NCI-H2196 (cell line): Measurements from ENCODE around the gene EEF1AKMT4.

Source experiments
- DNase-seq: peaks from one replicate; lab custom pipeline; 2025; ENCODE audit not compliant: unreplicated experiment; lab: John Stamatoyannopoulos, UW

EEF1AKMT4 gene

GRCh38 chr3:184249412-184250166 lies at the start of gene EEF1AKMT4:
TSS of gene EEF1AKMT4 (plus strand) at chr3:184249672. CDS start at chr3:184249695, 23 bp downstream.
- DNase-seq: peak; percentile 99

GRCh38 chr3:184200825-184201224 lies 48.6 kb upstream of the EEF1AKMT4 start:
- DNase-seq: no peak

GRCh38 chr3:184203526-184203925 lies 45.9 kb upstream of the EEF1AKMT4 start:
- DNase-seq: no peak

GRCh38 chr3:184209146-184209923 lies 40.1 kb upstream of the EEF1AKMT4 start:
- no peak for DNase-seq

- no peak for DNase-seq
These were observed 38.2 kb upstream of the EEF1AKMT4 start for GRCh38 chr3:184211297-184211696.

- DNase-seq: no peak
These were observed 37.8 kb upstream of the EEF1AKMT4 start for GRCh38 chr3:184211718-184212117.

GRCh38 chr3:184218814-184219213 lies 30.7 kb upstream of the EEF1AKMT4 start:
- DNase-seq: no peak

GRCh38 chr3:184222521-184222920 lies 27.0 kb upstream of the EEF1AKMT4 start:
- no peak for DNase-seq

GRCh38 chr3:184223946-184224345 lies 25.5 kb upstream of the EEF1AKMT4 start:
- DNase-seq: no peak

- DNase-seq: peak; percentile 72
These were observed 22.0 kb upstream of the EEF1AKMT4 start for GRCh38 chr3:184227481-184227935.

GRCh38 chr3:184228376-184229137 lies 20.9 kb upstream of the EEF1AKMT4 start:
- DNase-seq: no peak

- peak; percentile 92 for DNase-seq
These were observed 19.9 kb upstream of the EEF1AKMT4 start, which contains the start of gene VWA5B2 for GRCh38 chr3:184229394-184230080. TSS of gene VWA5B2 (plus strand) at chr3:184229585. CDS start at chr3:184230529, 944 bp downstream.

- DNase-seq: no peak
These were observed 19.3 kb upstream of the EEF1AKMT4 start for GRCh38 chr3:184230081-184230602.

- DNase-seq: peak; percentile 86
These were observed 18.6 kb upstream of the EEF1AKMT4 start for GRCh38 chr3:184230603-184231528.

- DNase-seq: no peak
These were observed 17.8 kb upstream of the EEF1AKMT4 start for GRCh38 chr3:184231671-184232070.

GRCh38 chr3:184233127-184233843 lies 16.2 kb upstream of the EEF1AKMT4 start:
- DNase-seq: no peak

- peak; percentile 96 for DNase-seq
These were observed 15.2 kb upstream of the EEF1AKMT4 start for GRCh38 chr3:184234224-184234623.

- no peak for DNase-seq
These were observed 14.6 kb upstream of the EEF1AKMT4 start for GRCh38 chr3:184234671-184235380.
